IPS-11a (cell line): ENCODE results near the gene MUC5B.

Source experiments
- H3K4me3 ChIP-seq: one replicate; pipeline ENCODE4 v1.5.1; 2013; ENCODE audit warnings: low read depth, low read length, control low read depth

The MUC5B gene

DNA sequence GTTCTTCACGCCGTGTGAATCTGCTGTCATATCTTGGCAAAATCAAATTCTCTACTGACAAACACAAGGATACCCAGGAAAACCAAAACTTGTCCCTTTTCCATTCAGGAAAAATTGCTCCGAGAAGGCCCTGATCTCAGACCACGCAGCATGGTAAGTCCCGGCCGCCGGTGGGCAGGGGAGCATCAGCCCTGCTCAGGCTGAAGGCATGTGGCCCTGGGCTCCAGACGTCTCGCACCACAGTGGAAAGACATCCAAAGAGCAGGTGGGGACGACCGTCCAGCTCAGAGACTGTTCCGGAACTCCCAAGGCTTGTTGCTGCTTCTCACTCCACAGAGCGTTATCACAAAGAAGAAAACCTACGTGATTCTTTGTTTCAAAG lies 56.8 kb downstream of the MUC5B start:
- H3K4me3 ChIP-seq: no peak overlapping the region

DNA sequence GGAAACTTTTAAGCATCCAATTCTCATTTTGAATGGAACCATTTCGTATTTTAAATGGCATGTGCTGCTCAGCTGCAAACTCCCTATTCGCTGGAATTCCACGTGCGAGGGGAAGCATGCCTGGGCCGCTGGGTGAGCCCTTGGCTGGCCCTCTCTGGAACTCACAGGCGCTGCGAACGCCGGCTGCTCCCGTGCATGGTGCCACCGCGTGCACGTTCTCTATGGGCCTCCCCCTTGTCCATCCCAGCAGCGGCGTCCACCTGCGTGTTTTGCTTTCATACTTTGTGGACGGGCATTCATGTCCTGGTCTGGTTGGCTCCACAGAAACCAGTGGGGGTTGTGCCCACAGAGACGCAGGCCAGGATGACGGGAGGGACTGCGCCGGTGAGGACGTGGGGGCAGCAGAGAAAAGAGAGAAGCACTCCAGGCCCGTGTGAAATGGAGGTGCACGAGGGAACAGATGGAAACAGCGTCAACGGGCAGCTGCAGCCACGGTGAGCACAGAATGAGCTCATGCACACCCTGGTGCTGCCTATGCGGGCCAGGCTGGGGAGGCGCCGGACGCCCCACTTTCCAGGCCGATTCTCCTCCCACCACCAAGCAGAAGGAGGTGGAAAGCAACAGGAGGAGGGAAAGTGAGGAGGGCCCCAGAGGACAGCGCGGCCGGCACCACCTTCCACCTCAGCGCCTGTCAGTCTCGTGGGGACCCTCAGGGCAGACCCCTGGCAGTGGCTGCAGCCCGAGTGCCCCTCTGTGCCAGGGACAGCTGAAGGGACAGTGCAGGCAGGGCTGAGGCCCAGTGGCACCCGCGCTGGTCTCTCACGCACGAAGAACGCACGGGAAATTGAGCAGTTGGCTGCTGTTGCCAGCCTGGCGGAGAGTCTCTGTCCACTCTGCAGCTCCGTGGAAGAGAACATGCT lies 57.5 kb downstream of the MUC5B start:
- no peak overlapping the region for H3K4me3 ChIP-seq

DNA sequence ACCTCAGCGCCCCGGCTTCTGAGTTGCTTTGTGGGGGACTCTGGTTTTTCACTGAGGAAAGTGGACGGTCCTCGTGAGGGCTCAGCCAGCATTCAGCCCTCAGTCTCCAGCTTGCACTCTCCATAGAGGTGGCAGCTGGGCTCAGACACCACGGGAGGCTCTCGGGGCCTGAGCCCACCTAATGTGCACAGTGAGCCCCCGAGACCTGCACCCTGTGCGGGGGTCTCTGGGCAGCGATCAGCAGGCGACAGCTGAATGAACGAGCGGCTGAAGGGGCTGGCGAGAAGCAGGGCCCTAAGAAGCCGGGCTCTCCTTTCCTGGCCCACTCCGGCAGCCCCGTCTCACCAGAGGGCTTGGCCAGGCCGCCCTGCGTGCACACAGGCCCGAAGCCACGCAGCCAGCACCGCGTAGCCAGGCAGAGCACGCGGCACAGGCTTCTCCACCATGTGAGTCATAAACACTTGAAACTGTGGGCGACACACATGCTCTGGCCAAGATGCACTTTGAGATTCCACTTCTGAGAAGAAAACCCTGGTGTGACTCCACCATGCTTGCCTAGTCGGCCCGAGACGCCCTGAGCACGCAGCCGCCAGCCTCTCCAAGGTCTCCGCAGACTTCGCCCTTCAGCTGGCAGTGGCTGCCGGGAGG lies 58.6 kb downstream of the MUC5B start:
- no peak overlapping the region for H3K4me3 ChIP-seq

DNA sequence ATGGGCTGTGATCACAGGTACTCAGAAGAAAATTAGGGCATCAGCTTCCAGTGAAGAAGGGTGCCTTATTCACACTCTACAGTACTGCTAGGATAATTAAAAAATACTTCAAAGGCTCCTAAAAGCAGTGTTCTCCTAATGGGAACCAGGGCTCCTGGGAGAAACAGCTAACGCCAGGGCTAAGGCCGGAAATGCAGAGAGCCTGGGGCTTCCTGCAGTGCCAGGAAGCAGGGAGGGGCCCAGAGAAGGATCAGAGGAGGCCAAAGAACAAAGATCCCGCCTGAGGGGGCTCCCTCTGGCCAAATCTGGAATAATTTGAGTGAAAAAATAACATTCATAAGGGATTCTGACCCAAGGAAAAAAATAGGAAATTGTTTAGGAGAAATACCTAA lies 59.1 kb downstream of the MUC5B start:
- H3K4me3 ChIP-seq: no peak overlapping the region

DNA sequence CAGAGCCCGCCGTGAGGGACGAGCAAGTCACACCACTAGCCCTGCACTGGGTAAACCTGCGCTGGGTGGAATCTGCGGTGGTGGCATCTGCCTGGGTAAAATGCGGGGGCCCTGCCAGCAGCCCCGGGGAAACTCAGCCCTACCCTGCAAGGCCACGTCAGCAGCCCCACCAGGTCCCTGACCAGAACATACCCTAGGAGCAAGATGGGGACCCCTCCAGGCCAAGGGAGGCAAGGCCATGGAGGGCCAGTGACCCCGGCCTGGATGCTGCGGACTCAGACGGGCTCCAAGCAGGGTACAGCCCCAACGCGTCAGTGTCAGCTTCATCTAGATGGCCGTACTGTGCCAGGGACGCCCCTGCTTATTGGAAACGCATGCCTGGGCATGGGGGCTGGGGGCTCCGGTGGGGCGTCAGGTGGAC lies 60.2 kb downstream of the MUC5B start:
- no peak overlapping the region for H3K4me3 ChIP-seq

DNA sequence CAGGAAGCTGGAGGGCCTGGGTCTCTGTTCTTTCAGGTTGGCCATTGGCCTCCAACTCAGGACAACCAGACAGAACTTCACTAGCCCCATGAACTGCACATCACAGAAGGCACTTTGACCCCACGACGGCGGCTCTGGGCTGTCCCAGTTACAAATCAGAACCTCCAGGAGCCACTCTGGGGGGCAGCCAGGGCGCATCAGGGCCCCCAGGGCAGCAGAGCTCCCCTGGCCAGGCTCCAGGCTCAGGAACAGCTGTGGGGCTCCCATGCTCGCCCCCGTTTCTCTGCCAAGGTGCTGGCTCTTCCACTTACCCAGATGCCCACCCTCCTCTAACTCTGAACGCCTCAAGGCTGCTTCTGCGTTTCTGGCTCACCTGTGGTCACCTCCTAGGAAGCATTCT lies 61.0 kb downstream of the MUC5B start:
- H3K4me3 ChIP-seq: no peak overlapping the region

DNA sequence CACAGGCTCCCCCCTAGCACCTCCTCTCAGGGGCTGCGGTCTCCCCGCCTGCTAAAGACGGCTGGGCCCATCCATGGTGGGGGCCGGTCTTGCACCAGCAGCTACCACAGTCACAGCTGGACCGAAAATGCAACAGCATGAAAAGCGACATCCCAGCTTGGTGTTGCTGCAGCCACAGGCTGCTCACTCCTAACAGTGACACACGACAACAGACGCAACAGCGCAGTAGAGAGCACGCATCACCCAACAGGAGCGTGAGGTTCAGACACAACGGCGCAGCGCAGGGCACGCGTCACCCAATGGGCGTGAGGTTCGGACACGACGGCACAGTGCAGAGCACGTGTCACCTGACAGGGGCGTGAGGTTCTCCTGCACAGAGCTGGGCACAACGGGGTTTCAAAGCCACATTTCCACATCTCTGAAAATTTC lies 62.5 kb downstream of the MUC5B start:
- H3K4me3 ChIP-seq: no peak overlapping the region

DNA sequence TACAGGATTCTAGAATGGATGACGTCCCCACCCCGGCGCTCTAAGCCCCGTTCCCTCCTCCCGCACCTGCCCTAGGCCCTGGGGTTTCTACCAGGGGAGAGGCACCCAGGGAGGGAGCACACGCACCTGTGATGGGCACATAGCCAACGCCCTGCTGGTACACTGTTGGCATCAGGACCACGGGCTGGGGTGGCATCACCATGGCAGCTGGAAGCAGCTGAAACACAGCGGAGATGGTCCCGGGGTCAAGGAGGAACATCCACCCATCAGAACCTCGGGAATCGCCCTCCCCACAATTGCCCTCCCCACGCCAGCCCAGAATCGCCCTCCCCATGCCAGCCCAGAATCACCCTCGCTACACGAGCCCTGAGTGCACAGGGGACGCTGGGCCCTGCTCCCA lies 63.0 kb downstream of the MUC5B start:
- no peak overlapping the region for H3K4me3 ChIP-seq

DNA sequence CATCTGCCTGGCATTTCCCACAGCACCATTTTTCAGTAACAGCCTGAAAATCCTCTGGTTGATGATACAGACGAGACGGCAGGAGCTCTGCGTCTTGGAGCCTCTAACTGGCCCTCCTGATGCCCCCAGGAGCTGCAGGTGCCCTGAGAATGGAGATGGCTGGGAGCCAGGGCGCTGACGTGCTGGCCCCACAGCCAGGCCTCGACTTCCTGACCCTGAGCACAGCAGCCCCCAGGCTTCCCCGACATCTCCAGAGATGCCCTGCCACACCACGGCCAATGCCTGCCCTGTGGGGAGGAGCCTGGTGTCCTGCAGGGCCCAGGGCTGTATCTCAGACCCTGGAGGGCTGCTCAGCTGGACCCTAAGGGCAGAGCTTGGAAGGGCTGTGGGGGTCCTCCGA lies 65.1 kb downstream of the MUC5B start:
- H3K4me3 ChIP-seq: no peak overlapping the region

DNA sequence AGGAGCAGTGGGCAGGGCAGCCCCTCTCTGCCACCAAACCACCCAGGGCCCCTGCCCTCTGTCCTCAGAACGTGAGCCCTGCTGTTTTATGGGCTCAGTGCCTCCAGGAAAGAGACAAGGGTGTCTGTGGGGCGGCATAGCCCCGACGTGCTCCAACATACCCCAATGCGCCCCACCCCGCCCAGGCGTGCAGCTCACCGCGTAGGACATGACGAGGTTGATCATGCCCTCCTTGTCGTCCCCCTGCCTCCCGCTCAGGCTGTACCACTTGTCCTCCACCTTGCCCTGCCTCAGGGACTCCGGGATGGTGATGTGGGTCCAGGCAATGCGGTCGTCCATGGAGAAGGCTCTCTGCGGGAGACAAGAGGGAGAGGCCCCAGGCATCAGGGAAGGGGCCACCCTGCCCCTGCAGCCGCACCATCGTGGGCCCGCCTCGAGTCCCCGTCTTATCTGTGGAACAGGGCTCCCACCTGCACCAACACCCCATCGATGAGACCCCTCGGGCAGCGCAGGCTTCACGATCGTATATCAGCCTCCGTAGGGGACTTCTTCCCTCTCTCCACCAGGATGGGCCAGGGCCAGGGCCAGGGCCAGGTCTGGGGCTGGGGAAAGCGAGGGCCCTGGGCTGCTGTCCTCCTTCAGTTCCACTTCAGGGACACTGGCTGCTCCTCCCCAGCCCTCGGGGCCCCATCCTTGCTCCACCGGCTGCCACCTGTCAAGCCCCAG lies 65.7 kb downstream of the MUC5B start:
- no peak overlapping the region for H3K4me3 ChIP-seq

DNA sequence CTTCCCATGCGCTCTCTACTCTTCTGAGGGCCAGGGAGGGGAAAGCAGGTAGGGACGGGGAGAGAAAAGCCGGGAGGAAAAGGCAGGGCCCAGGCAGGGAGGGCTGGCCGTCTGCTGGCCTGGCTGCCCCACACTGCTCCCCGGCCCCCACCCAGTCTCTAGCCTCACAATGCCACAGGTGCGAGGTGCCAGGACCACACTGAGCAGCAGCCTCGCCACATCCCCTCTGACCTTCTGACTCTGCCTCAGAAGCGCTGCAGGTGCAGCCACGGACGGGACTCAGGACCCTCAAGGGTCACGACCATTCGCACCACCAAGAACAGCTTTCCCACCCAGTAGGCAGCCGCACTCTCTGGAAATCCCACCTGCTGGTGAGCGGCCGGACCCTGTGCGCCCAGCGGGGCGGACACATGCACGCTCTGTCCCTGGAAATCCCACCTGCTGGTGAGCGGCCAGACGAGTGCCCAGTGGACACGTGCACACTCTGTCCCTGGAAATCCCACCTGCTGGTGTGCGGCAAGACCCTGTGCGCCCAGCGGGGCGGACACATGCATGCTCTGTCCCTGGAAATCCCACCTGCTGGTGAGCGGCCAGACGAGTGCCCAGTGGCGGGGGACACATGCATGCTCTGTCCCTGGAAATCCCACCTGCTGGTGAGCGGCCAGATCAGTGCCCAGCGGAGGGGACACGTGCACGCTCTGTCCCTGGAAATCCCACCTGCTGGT lies 66.5 kb downstream of the MUC5B start:
- no peak overlapping the region for H3K4me3 ChIP-seq

DNA sequence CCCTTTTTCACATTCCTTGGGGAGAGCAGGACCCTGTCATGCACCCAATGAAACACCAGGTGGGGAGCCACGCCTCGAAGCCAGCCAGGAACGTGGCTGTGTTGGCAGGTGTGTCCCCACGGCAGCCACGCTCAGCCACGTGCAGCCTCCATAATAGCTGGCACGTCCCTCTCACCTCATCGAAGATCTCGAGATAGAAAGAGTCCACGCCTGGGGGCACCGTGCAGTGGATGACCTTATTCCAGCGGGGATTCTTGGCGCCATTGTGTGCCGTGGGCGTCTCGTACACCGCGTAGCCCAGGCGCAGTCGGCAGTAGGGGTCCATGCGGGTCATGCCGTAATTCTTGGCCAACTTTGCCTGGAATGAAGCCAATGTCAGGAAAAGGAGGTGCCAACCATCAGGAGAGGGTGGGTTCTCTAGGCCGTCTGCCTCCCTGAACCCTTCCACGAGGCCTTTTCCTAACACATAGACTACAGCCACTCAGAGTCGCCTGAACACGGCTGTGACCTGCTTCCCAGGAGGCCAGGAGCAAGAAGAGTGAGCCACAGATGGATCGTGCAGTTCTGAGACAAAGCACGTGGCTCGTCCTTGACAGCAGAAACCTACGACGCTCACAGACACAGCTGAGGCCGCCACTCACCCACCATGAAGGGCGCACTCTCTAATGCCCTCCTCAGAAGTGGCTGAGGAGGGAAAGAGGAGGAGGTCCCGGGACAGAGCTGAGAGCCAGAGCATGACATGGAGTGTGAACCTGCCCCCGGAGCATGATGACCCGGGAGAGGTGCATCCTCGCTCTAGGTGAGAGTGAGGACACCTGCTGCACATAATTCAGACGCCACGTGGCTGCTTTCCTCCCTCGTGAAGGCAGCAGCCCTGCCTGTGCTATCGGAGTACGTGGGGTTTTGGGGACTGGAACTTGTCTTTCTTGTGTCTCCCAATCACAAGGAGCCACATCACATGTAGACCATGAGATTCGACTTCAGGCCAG lies 67.5 kb downstream of the MUC5B start:
- H3K4me3 ChIP-seq: no peak overlapping the region

DNA sequence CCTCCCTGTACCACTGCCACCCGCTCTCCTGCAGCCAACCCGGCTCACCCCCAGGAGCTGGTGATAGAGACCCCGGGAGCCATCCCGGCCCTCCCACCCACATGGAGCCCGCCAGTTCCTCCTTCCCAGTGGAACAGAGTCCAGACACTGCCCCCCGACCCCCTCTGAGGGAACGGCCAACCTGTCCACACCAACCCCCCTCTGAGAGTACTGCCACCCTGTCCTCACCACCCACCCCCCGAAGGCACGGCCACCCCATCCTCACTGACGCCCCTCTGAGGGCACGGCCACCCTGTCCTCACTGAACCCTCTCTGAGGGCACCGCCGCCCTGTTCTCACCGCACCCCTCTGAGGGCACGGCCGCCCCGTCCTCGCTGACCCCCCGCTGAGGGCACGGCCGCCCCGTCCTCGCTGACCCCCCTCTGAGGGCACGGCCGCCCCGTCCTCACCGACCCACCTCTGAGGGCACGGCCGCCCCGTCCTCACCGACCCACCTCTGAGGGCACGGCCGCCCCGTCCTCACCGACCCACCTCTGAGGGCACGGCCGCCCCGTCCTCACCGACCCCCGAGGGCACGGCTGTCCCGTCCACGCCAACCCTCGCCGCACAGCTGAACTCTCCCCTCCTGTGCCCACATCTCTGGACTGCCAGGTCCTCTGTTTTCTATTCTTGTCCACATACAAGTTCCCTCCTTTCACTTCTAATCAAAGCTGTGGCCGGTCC lies 68.6 kb downstream of the MUC5B start:
- H3K4me3 ChIP-seq: no peak overlapping the region

DNA sequence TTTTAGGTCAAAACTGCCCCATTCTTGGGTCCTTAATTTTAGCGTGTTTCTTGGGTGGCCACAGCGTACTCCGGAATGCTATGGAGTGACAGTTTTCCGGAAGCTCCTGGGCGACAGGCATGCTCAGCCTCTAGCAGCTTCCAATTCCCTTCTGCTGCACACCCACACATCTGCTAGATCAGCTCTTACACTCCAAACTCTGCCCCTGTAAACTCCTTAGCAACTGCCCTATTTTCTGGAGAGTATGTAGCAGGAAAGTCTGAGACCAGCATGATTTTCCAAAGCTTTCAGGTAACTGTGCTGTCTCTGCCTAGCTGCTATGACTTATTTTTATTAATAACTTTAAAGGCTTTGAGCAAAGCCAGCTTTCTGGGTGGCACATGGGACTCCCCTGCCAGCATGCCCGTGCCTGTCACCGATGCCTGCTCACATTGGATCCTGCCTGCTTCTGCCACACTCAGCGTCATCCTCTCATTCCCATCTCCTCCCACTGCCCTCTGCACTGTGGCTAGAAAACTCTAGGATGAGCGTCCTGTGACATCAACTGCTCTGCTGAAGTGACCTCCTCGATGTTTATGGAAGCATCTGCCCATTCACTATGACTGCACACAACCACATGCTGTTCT lies 69.3 kb downstream of the MUC5B start:
- no peak overlapping the region for H3K4me3 ChIP-seq

DNA sequence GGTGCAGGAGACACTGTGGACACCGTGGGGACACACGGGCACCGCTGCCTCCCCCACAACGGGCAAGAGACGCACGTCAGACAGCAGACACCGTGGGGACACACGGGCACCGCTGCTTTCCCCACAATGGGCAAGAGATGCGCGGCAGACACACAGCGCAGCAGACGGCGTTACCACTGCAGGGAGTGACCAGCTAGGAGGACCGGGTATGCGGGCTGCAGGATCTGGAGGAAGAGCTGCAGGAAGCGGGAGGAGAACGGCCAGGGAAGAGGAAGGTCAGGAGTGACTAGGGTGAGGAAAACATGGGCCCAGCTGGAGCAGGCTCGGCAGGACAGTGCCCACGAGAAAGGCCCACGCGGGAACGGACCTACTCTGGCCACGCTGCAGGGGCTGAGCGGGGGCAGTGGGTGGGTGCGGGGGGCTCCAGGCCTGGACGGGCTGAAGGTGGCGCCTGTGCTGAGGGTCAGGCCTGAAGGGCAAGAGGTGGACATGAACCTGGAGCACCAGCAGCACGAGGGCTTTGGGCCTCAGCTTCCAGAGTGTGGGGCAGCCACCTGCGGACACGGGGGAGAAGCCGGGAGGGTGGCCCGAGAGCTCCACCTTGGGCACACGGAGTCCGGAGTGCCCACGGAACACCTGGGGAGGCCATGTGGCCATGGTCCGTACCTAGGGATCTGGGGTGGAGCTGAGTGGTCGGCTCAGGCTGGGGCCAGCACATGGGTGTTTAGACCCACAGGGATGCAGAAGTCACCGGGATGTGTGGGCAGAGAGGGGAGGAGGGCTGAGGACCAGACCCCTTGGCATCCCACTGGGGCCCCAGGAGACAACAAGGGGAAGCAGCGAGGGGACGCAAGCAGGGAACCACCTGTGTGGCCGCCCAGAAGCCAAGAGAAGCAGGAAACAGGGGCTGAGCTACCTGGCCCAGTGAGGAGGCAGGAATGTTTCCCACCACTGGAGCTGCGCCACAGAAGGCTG lies 70.1 kb downstream of the MUC5B start:
- no peak overlapping the region for H3K4me3 ChIP-seq

DNA sequence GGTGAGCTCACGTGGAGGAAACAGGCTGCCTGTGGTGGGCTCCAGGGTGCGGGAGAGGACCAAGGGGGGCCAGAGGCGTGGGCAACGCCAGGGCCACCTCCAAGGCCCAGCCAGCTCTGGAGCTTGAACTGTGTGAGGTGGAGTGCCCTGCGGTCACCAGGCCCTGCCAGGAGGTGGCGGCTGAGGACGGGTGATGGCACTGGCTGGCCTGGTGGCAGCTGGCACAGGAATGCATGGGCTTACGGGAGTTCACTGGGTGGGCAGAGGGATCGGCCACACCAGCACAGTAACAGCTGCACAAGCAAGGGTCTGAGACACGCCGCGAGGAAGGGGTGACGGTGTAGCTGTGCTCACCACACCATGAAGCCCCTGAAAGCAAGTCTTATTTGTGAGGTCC lies 70.8 kb downstream of the MUC5B start:
- no peak overlapping the region for H3K4me3 ChIP-seq

DNA sequence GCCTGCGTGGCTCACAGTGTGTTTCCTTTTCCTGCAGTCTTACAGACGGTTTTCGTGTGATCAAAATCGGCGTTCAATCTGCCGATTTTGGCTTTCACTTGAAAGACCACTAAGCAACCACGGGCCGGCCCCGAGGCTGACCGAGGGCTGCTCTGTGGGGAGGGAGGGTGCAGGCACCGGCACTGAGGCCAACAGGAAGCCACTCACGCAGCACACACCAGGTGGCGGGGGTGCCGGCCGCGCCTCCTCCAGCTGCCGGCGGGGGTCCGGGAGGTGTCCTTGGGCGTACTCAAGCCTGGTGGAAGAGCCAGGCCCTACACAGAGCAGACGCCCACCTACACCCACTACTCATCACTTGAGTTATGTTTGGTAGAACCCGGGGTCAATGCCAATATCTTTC lies 72.2 kb downstream of the MUC5B start:
- no peak overlapping the region for H3K4me3 ChIP-seq

DNA sequence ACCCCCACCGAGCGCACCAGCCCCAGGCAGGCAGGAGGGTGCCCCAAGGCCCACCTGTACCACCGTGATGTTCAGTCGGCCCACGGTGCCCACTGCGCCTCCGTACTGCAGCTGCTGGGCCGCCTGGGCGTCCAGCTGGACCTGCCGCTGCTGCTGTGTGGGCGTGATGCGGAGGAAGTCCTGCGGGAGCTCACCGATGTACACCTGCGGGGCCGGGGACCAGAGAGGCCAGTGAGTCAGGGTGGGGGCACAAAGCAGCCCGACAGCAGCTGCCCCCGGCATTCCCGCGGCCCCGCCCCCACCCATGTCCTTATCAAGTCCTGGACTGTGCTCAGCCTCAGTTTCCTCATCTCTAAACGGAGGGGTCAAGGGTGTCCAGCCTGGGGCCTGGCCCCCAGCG lies 72.7 kb downstream of the MUC5B start:
- no peak overlapping the region for H3K4me3 ChIP-seq
